AG04449 (cell line): Measurements from ENCODE around the gene ETS1.

ENCODE experiments used
- CTCF ChIA-PET: fragments of 350-600 bp; formaldehyde crosslinking; extraction: SDS; loops from one replicate; lab custom pipeline; 2021; ENCODE audit warnings: antibody characterized with exemption; lab: Yijun Ruan, JAX
- POLR2A ChIA-PET: fragments of 400-600, 350-600 bp; formaldehyde crosslinking; extraction: SDS; loops from one replicate; lab custom pipeline; 2020; ENCODE audit warnings: antibody characterized with exemption, inconsistent platforms; lab: Yijun Ruan, JAX
- DNase-seq: peaks from one replicate; pipeline ENCODE4 v3.0.0-alpha.2; 2010; ENCODE audit warnings: low read depth, low spot score
- H3K4me3 ChIP-seq: 2 replicates; pipeline ENCODE4 v1.5.1; 2011; ENCODE audit warnings: low read depth, mild to moderate bottlenecking, control low read depth, low read length
- TF ChIP-seq, protein P1 (sequence below): IDR thresholded peaks from one replicate; pipeline ENCODE4 v1.5.1; 2011; ENCODE audit warnings: mild to moderate bottlenecking, moderate library complexity, low read length, control low read depth, inconsistent platforms; ENCODE audit not compliant: insufficient read depth; ENCODE audit errors: missing control alignments

ETS1 gene

GRCh38 chr11:128463979-128464378 is 123.4 kb downstream of the ETS1 start:
- DNase-seq, result no peak
- TF ChIP-seq, protein P1, sequence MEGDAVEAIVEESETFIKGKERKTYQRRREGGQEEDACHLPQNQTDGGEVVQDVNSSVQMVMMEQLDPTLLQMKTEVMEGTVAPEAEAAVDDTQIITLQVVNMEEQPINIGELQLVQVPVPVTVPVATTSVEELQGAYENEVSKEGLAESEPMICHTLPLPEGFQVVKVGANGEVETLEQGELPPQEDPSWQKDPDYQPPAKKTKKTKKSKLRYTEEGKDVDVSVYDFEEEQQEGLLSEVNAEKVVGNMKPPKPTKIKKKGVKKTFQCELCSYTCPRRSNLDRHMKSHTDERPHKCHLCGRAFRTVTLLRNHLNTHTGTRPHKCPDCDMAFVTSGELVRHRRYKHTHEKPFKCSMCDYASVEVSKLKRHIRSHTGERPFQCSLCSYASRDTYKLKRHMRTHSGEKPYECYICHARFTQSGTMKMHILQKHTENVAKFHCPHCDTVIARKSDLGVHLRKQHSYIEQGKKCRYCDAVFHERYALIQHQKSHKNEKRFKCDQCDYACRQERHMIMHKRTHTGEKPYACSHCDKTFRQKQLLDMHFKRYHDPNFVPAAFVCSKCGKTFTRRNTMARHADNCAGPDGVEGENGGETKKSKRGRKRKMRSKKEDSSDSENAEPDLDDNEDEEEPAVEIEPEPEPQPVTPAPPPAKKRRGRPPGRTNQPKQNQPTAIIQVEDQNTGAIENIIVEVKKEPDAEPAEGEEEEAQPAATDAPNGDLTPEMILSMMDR, result no peak
- no peak overlapping the region for H3K4me3 ChIP-seq
- CTCF ChIA-PET, result interaction anchor here (0.8 to 1.8 kb wide), 6 partner anchors 21 to 292 kb away, joined by 3 to 5 read pairs (median 4); no protein-coding TSS in a partner anchor
- POLR2A ChIA-PET, result interaction anchor here (0.7 kb wide), 1 partner anchor 56 kb away, joined by 3 read pairs; no protein-coding TSS in a partner anchor

DNA sequence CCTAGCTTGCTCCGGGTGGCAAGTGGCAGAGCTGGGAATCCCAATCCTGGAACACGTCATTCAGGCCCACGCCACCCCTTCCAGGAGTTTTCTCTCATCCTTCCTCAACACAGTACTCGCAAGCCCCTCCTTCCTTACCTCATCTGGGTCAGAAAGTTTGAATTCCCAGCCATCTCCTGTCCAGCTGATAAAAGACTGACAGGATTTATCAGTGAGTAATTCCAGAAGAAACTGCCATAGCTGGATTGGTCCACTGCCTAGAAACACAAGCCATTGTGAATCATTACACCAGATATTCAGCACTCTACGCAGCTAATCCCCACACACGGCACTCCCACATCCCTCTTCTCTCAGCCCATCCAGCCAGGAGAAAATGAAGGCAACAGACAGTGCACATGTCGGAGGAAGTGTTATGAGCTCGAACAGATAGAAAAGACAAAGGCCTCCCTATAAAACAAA is 124.0 kb downstream of the ETS1 start:
- peak; percentile 85 for DNase-seq
- CTCF ChIA-PET, result interaction anchor here (0.8 to 1.8 kb wide), 6 partner anchors 21 to 291 kb away, joined by 3 to 5 read pairs (median 4); no protein-coding TSS in a partner anchor
- POLR2A ChIA-PET, result interaction anchor here (0.7 to 0.9 kb wide), 2 partner anchors 55 to 57 kb away, joined by 3 to 4 read pairs; no protein-coding TSS in a partner anchor

GRCh38 chr11:128462922-128463321 is 124.4 kb downstream of the ETS1 start:
- no peak overlapping the region for H3K4me3 ChIP-seq
- no peak for DNase-seq
- ChIA-PET POLR2A (interaction anchor here (0.6 to 0.9 kb wide), 2 partner anchors 57 to 87 kb away, joined by 3 to 4 read pairs; no protein-coding TSS in a partner anchor), CTCF (interaction anchor here (0.8 to 1.8 kb wide), 6 partner anchors 22 to 291 kb away, joined by 3 to 5 read pairs (median 4); no protein-coding TSS in a partner anchor)
- TF ChIP-seq, protein P1, result no peak

More for the DNA sequence above, 124.0 kb downstream of the ETS1 start:
- no peak overlapping the region for H3K4me3 ChIP-seq
- TF ChIP-seq, protein P1, result no peak

GRCh38 chr11:128462189-128462588 is 125.2 kb downstream of the ETS1 start:
- CTCF ChIA-PET, result interaction anchor here (1.2 to 5.9 kb wide), 3 partner anchors 35 to 369 kb away, joined by 3 to 39 read pairs (median 7); no protein-coding TSS in a partner anchor
- no peak overlapping the region for H3K4me3 ChIP-seq
- POLR2A ChIA-PET, result no interaction called here
- TF ChIP-seq, protein P1, result no peak
- no peak for DNase-seq

DNA sequence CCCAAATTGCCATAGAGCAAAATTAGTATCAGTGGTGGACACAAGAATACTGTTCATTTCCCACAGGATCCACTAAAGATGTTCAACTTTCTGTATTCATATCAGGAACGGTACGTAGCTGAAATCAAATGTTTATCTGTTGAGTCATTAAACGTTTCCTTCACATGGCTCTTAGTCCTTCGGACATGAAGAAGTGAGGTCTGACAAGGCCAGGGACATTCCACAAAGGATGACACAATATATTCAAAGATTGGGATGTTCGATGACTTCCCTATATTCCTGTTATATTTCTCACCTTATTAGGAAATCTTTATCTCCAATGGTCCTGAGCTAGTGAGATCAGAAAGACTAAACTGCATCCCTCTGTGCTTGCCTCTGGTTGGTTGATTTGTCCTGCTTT is 129.0 kb downstream of the ETS1 start:
- TF ChIP-seq, protein P1, result no peak
- ChIA-PET CTCF (interaction anchor here (0.9 to 5.9 kb wide), 6 partner anchors 8 to 301 kb away, joined by 3 to 39 read pairs (median 5); no protein-coding TSS in a partner anchor), POLR2A (interaction anchor here (1.1 to 1.6 kb wide), 3 partner anchors 9 to 65 kb away, joined by 3 to 7 read pairs (median 4); no protein-coding TSS in a partner anchor)
- no peak overlapping the region for H3K4me3 ChIP-seq
- peak; percentile 88 for DNase-seq

DNA sequence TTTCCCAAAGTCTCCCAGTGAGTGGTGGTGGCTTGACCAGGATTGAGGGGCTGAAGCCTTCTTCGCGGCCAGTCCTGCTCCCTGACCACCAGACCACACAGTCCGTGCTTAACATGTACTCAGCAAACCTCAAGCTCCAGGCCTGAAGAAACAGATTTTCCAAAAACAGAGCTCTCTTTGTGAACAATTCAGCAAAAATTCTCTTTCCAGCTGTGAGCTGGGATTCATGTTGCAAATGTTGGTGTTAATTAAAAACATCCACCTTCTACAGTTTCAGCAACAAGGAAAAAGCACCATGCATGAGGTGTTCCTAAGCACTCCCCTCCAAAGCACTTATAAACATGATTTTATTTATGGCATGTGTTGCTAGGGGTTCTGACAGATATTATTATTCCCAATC is 129.5 kb downstream of the ETS1 start:
- DNase-seq, result no peak
- POLR2A ChIA-PET, result interaction anchor here (1.1 to 1.6 kb wide), 3 partner anchors 10 to 65 kb away, joined by 3 to 7 read pairs (median 4); no protein-coding TSS in a partner anchor
- TF ChIP-seq, protein P1, result no peak

More for the DNA sequence above, 129.5 kb downstream of the ETS1 start:
- CTCF ChIA-PET, result interaction anchor here (0.9 to 5.9 kb wide), 6 partner anchors 8 to 300 kb away, joined by 3 to 39 read pairs (median 4); no protein-coding TSS in a partner anchor
- no peak overlapping the region for H3K4me3 ChIP-seq
